GM18868 (cell line): ENCODE results near the gene SPATA25.
"Not testable (repeated sequence)": the region's sequence is repeated elsewhere in the genome, so short reads cannot be mapped to it uniquely, and the experiment has no call there.

ENCODE experiments used
- ATAC-seq: cut with Tn5 transposase; IDR thresholded peaks from one replicate; pipeline ENCODE4 v1.9.1; 2021; ENCODE audit warnings: mild to moderate bottlenecking, moderate library complexity; ENCODE audit not compliant: unreplicated experiment

The SPATA25 gene

DNA sequence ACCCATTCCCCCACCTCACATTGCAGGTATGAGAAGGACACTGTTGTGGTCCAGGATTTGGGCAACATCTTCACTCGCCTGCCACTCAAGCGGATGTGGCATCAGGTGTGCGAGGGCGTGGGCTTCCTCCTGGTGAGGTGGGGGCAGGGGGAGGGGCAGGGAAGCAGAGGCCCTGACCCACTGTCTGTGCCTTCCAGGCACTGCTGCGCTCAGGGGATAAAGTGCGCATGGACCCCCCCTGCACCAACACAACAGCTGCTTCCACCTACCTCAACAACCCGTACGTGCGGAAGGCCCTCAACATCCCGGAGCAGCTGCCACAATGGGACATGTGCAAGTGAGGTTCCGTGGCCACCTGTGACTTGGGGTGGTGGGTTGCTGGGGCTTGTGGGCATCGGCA lies 7.4 kb upstream of the SPATA25 start:
- ATAC-seq: no peak

DNA sequence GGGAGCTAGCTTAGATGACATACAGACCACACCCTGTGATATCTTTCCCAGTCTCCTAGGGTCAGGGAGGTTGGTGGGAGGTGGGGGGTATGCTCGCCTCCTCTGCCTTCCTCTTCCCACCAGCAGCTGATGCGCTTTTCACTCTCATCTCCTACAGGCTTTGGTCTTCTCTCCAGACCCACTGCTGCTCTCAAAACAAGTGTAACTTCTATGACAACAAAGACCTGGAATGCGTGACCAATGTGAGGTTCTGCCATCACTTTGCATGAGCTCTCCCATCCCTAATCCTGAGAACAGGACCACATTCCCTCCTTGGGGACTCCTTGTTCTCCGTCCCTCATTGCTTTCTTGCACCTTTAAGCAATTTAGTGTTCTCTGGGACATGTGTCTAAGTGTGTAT lies 6.4 kb upstream of the SPATA25 start:
- ATAC-seq: no peak

- ATAC-seq: no peak
Measured at GRCh38 chr20:45892828-45893500, 5.5 kb upstream of the SPATA25 start.

- no peak for ATAC-seq
Measured at GRCh38 chr20:45892049-45892825, 4.8 kb upstream of the SPATA25 start.

- ATAC-seq: peak; percentile 81
Measured at GRCh38 chr20:45890985-45891983, 3.9 kb upstream of the SPATA25 start, which contains the start of the genes CTSA and NEURL2. TSS of gene CTSA (plus strand) at chr20:45891335. CDS start at chr20:45891569, 234 bp downstream. TSS of gene NEURL2 (minus strand) at chr20:45891208. CDS start at chr20:45890991, 217 bp downstream.

- no peak for ATAC-seq
Measured at GRCh38 chr20:45890077-45890984, 2.9 kb upstream of the SPATA25 start.

DNA sequence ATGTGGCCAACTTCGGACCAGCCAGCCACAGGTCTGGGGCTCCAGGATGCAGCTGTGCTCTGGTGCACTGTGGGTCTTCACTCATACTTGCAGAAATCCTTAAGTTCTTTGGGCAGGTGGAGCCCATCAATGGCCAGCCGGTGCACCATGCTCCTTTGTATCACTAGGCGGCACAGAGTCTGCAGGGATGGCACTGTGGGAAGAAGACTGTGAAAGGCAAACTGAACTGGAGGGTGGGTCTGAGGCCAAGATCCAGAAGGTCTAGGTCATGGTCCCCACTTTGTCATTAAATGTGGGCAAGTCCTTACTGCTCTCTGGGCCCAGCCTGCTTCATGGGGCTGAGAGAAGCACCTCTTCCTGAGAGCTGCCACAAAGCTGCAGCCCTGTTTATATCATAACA lies 1.3 kb upstream of the SPATA25 start:
- ATAC-seq: no peak

- no peak for ATAC-seq
Measured at GRCh38 chr20:45886590-45887345, 654 bp downstream of the SPATA25 start.

DNA sequence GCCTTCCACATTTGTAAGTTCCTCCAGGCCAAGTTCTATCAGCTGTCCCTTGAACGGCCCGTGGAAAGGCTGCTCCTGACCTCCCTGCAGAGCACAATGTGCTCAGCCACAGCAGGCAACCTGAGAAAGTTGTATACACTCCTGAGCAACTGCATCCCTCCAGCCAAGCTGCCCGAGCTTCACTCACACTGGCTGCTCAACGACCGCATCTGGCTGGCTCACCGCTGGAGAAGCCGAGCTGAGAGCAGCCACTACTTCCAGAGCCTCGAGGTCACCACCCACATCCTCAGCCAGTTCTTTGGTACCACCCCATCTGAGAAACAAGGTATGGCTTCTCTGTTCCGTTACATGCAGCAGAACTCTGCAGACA lies 4.3 kb downstream of the SPATA25 start:
- ATAC-seq: no peak

DNA sequence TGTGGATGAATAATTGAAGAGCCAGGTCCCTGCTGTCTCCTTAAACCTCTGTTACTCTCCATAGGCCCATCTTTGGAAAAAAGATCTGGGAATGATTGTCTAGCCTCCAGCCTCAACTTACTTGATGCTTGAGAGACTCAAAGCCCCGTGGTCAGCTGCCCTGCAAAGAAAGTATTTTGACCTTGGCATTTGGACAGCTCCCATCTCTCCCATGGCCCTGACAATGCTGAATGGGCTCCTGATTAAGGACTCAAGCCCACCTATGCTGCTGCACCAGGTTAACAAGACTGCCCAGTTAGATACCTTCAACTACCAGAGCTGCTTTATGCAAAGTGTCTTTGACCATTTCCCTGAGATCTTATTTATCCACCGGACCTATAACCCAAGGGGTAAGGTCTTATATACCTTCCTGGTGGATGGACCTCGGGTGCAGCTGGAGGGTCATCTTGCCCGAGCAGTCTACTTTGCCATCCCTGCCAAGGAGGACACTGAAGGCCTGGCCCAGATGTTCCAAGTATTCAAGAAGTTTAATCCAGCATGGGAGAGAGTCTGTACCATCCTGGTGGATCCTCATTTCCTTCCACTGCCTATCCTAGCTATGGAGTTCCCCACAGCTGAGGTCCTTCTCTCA lies 4.8 kb downstream of the SPATA25 start:
- no peak for ATAC-seq

- ATAC-seq: peak; percentile 95
Measured at GRCh38 chr20:45880988-45881788, 6.2 kb downstream of the SPATA25 start, which contains the start of gene ZSWIM1. TSS of gene ZSWIM1 (plus strand) at chr20:45881227. CDS start at chr20:45882593, 1,366 bp downstream.

DNA sequence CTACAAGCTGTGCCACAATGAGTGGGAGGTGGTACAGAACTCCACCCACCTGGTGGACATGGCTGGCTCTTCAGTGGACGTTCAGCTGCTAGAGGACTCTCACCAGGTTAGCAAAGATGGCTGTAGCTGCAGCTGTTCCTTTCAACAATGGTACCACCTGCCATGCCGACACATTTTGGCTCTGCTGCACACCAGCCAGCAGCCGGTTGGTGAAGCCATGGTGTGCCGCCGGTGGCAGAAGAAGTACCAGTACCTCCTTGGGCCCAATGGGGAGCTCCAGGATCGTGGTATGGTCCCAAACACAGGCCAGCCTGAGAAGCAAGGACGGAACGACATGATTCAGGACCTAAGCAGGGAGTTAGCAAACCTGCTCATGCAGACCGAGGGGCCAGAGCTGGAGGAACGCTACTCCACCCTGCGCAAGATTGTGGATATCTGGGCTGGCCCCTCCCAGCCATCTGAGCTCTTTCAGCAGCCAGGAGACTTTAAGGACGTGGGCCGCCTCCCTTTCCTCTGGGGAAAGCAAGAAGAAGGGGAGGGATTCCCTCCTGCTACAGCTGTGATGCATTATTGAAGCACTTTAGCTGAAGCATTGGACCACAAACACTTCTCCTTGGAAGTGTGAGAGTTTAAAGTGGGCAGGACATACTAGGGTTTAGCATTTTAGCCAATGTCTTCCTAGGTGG lies 9.2 kb downstream of the SPATA25 start:
- no peak for ATAC-seq

GRCh38 chr20:45874576-45874975 lies 12.8 kb downstream of the SPATA25 start:
- no peak for ATAC-seq

DNA sequence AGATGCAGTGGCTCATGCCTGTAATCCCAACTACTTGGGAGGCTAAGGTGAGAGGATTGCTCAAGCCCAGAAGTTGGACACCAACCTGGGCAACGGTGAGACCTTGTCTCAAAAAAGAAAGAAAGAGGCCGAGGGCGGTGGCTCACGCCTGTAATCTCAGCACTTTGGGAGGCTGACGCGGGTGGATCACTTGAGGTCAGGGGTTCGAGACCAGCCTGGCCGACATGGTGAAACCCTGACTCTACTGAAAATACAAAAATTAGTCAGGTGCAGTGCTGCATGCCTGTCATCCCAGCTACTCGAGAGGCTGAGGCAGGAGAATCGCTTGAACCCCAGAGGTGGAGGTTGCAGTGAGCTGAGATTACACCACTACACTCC lies 13.3 kb downstream of the SPATA25 start:
- not testable (repeated sequence) for ATAC-seq

DNA sequence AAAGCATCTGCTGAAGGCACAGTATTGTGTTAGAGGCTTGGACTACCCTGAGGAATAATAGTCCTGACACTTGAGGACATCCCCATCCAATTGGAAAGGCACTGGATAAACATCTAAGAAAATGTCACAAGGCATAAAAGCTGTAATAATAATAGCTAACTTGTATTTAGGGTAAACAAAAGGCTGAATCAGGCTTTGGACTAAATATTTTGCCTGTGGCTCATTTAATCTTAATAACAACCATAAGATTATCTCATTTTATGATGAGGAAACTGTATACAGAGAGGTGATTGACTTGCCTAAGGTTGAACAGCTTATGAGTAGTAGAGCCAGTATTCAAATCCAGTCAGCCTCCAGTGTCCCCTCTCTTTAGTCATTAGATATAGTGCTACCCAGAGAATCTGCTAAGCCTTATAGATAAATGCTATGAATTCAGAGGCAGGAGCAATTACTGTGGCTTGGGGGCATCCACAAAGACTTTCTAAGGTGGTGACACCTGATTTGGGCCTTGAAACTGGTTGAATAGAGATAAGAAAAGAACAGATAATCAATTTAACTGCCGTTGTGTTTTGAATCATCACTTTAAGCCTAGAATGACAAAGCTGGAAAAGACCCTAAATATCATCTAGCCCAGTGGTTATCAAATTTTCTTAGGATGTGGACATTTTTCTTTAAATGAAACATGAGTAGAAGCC lies 13.9 kb downstream of the SPATA25 start:
- no peak for ATAC-seq

DNA sequence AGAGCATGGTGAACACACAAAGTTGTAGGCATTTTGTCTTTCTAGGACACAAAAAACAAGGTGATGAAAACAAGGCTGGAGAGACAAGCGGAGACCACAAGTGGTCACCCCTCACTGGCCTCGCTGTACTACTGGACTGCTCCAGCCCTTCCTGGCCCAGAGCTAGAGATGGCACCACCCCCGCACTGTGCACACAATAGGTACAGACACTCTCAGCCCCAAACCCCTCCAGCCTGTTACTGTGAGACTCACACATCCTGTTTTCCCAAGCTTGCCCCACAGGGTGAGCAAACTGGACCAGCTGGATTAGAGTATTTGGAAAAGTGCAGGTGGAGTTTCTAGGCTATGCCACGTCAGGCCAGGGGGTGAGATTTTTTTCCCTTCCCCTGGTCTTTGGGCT lies 14.8 kb downstream of the SPATA25 start:
- ATAC-seq: no peak

DNA sequence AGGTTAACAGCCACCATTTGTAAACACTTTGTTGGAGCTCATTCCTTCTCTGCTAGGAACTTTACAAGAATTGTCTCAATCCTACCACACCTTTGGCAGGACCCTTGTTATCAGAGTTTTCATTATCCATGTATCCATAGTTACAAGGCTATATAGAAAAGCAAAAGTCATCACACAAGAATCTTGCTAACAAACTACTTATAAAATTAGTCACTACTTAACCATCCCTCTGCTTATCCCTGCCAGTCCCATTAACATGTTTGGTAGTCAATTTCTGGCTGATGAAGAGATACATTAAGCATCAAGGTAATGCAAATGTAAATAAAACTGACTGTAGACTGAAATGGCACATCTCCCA lies 19.6 kb downstream of the SPATA25 start:
- no peak for ATAC-seq
